ENCODE data around the gene CTTN.

CTTN gene

GRCh38 chr11:70367071-70367470, 31.3 kb upstream of the CTTN start:
- H3K9ac ChIP-seq (ENCODE audit: insufficient read length, low read depth), result no peak overlapping the region
- H3K27me3 ChIP-seq (ENCODE audit: insufficient read depth, insufficient read length), result no peaks in the 10 kb centered on the region
- peaks cover 47% of the 10 kb centered on the region for H3K36me3 ChIP-seq (ENCODE audit: insufficient read depth, insufficient read length, low read length)
- H3K9me3 ChIP-seq (ENCODE audit: insufficient read depth, low read length), result no peaks in the 10 kb centered on the region
- TF ChIP-seq YY1 (IDR thresholded peaks at IDR 0.05; ENCODE audit: insufficient read depth, insufficient read length), result no peak
- no peak for TF ChIP-seq ZNF274 (IDR thresholded peaks at IDR 0.05; ENCODE audit: low read depth, low read length)
- TF ChIP-seq SUZ12 (IDR thresholded peaks at IDR 0.05; ENCODE audit: extremely low read depth, insufficient read depth, insufficient read length), result no peak
- DNase-seq (ENCODE audit: low read depth, low spot score), result no peak
- no peaks in the 10 kb centered on the region for H3K4me1 ChIP-seq (ENCODE audit: insufficient read depth, insufficient read length)
- H3K4me3 ChIP-seq (ENCODE audit: insufficient read length, low read depth), result no peak overlapping the region

DNA sequence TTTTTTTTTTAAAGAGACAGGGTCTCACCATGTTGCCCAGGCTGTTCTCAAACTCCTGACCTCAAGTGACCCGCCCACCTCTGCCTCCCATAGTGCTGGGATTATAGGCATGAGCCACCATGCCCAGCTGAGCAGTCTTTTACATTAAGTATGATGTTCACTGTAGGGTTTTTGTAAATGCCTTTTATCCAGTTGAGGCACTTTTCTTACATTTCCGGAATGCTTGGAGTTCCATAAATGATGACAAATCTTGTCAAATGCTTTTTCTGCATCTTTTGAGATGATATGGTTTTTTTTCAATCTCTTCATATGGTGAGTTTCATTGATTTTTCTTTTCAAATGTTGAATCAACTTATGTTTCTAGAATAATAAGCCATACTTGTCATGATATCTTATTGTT, 29.4 kb upstream of the CTTN start:
- peaks cover 41% of the 10 kb centered on the region for H3K36me3 ChIP-seq (ENCODE audit: insufficient read depth, insufficient read length, low read length)

DNA sequence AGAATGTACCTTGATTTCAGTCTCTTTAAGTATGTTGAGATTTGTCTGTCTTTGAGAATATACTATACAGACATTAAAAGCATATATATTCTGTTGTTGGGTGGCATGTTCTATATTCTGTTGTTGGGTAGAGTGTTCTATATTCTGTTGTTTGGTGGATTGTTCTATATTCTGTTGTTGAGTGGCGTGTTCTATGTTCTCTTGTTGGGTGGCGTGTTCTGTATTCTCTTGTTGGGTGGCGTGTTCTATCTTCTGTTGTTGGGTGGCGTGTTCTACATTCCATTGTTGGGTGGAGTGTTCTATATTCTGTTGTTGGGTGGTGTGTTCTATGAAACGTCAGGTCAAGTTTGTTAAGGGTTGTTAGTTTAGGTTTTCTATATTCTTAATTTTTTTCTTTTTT, 27.1 kb upstream of the CTTN start:
- H3K9ac ChIP-seq (ENCODE audit: insufficient read length, low read depth), result no peak overlapping the region
- no peak overlapping the region for H3K4me3 ChIP-seq (ENCODE audit: insufficient read length, low read depth)
- no peak for TF ChIP-seq SUZ12 (IDR thresholded peaks at IDR 0.05; ENCODE audit: extremely low read depth, insufficient read depth, insufficient read length)
- H3K36me3 ChIP-seq (ENCODE audit: insufficient read depth, insufficient read length, low read length), result peaks cover 38% of the 10 kb centered on the region
- no peak for DNase-seq (ENCODE audit: low read depth, low spot score)
- H3K9me3 ChIP-seq (ENCODE audit: insufficient read depth, low read length), result no peaks in the 10 kb centered on the region
- H3K4me1 ChIP-seq (ENCODE audit: insufficient read depth, insufficient read length), result no peaks in the 10 kb centered on the region
- H3K27me3 ChIP-seq (ENCODE audit: insufficient read depth, insufficient read length), result no peaks in the 10 kb centered on the region

More for the DNA sequence above, 29.4 kb upstream of the CTTN start:
- H3K4me1 ChIP-seq (ENCODE audit: insufficient read depth, insufficient read length), result no peaks in the 10 kb centered on the region
- H3K9me3 ChIP-seq (ENCODE audit: insufficient read depth, low read length), result no peaks in the 10 kb centered on the region
- H3K4me3 ChIP-seq (ENCODE audit: insufficient read length, low read depth), result no peak overlapping the region
- DNase-seq (ENCODE audit: low read depth, low spot score), result no peak
- TF ChIP-seq SUZ12 (IDR thresholded peaks at IDR 0.05; ENCODE audit: extremely low read depth, insufficient read depth, insufficient read length) (no peak), ZNF274 (IDR thresholded peaks at IDR 0.05; ENCODE audit: low read depth, low read length) (no peak), YY1 (IDR thresholded peaks at IDR 0.05; ENCODE audit: insufficient read depth, insufficient read length) (no peak)
- H3K9ac ChIP-seq (ENCODE audit: insufficient read length, low read depth), result no peak overlapping the region
- no peaks in the 10 kb centered on the region for H3K27me3 ChIP-seq (ENCODE audit: insufficient read depth, insufficient read length)

- H3K27me3 ChIP-seq (ENCODE audit: insufficient read depth, insufficient read length), result no peaks in the 10 kb centered on the region
- DNase-seq (ENCODE audit: low read depth, low spot score), result no peak
- H3K9me3 ChIP-seq (ENCODE audit: insufficient read depth, low read length), result no peaks in the 10 kb centered on the region
- no peak overlapping the region for H3K4me3 ChIP-seq (ENCODE audit: insufficient read length, low read depth)
- TF ChIP-seq SUZ12 (IDR thresholded peaks at IDR 0.05; ENCODE audit: extremely low read depth, insufficient read depth, insufficient read length) (no peak), YY1 (IDR thresholded peaks at IDR 0.05; ENCODE audit: insufficient read depth, insufficient read length) (no peak), ZNF274 (IDR thresholded peaks at IDR 0.05; ENCODE audit: low read depth, low read length) (no peak)
- H3K36me3 ChIP-seq (ENCODE audit: insufficient read depth, insufficient read length, low read length), result peaks cover 42% of the 10 kb centered on the region
- no peak overlapping the region for H3K9ac ChIP-seq (ENCODE audit: insufficient read length, low read depth)
- H3K4me1 ChIP-seq (ENCODE audit: insufficient read depth, insufficient read length), result no peaks in the 10 kb centered on the region
Measured at GRCh38 chr11:70372076-70372475, 26.3 kb upstream of the CTTN start.

DNA sequence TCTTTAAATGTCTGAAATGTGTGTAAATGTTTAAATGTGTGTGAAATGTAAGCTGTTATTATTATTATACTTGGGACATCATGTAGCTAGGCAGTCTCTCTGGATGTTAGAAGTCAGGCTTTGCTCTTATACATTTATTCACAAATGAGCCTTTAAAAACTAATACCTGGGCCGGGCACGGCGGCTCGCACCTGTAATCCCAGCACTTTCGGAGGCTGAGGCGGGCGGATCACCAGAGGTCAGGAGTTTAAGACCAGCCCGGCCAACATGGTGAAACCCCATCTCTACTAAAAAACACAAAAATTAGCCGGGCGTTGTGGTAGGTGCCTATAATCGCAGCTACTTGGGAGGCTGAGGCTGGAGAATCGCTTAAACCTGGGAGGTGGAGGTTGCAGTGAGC, 21.7 kb upstream of the CTTN start:
- TF ChIP-seq ZNF274 (IDR thresholded peaks at IDR 0.05; ENCODE audit: low read depth, low read length) (no peak), YY1 (IDR thresholded peaks at IDR 0.05; ENCODE audit: insufficient read depth, insufficient read length) (no peak), SUZ12 (IDR thresholded peaks at IDR 0.05; ENCODE audit: extremely low read depth, insufficient read depth, insufficient read length) (no peak)
- DNase-seq (ENCODE audit: low read depth, low spot score), result no peak
- Histone ChIP-seq H3K9me3 (ENCODE audit: insufficient read depth, low read length) (no peaks in the 10 kb centered on the region), H3K4me1 (ENCODE audit: insufficient read depth, insufficient read length) (no peaks in the 10 kb centered on the region), H3K9ac (ENCODE audit: insufficient read length, low read depth) (no peak overlapping the region), H3K36me3 (ENCODE audit: insufficient read depth, insufficient read length, low read length) (peaks cover 61% of the 10 kb centered on the region), H3K4me3 (ENCODE audit: insufficient read length, low read depth) (no peak overlapping the region), H3K27me3 (ENCODE audit: insufficient read depth, insufficient read length) (no peaks in the 10 kb centered on the region)

GRCh38 chr11:70377645-70378044, 20.7 kb upstream of the CTTN start:
- H3K27me3 ChIP-seq (ENCODE audit: insufficient read depth, insufficient read length), result no peaks in the 10 kb centered on the region
- no peak for DNase-seq (ENCODE audit: low read depth, low spot score)

GRCh38 chr11:70378506-70379134, 19.7 kb upstream of the CTTN start:
- Histone ChIP-seq H3K4me1 (ENCODE audit: insufficient read depth, insufficient read length) (no peaks in the 10 kb centered on the region), H3K9ac (ENCODE audit: insufficient read length, low read depth) (no peak overlapping the region), H3K4me3 (ENCODE audit: insufficient read length, low read depth) (no peak overlapping the region), H3K27me3 (ENCODE audit: insufficient read depth, insufficient read length) (no peaks in the 10 kb centered on the region), H3K36me3 (ENCODE audit: insufficient read depth, insufficient read length, low read length) (peaks cover 59% of the 10 kb centered on the region), H3K9me3 (ENCODE audit: insufficient read depth, low read length) (no peaks in the 10 kb centered on the region)
- no peak for DNase-seq (ENCODE audit: low read depth, low spot score)
- TF ChIP-seq SUZ12 (IDR thresholded peaks at IDR 0.05; ENCODE audit: extremely low read depth, insufficient read depth, insufficient read length), result no peak

More at GRCh38 chr11:70377645-70378044, 20.7 kb upstream of the CTTN start:
- Histone ChIP-seq H3K9ac (ENCODE audit: insufficient read length, low read depth) (no peak overlapping the region), H3K36me3 (ENCODE audit: insufficient read depth, insufficient read length, low read length) (peaks cover 57% of the 10 kb centered on the region), H3K4me3 (ENCODE audit: insufficient read length, low read depth) (no peak overlapping the region), H3K4me1 (ENCODE audit: insufficient read depth, insufficient read length) (no peaks in the 10 kb centered on the region), H3K9me3 (ENCODE audit: insufficient read depth, low read length) (no peaks in the 10 kb centered on the region)
- TF ChIP-seq YY1 (IDR thresholded peaks at IDR 0.05; ENCODE audit: insufficient read depth, insufficient read length) (no peak), SUZ12 (IDR thresholded peaks at IDR 0.05; ENCODE audit: extremely low read depth, insufficient read depth, insufficient read length) (no peak), ZNF274 (IDR thresholded peaks at IDR 0.05; ENCODE audit: low read depth, low read length) (no peak)

Data from NT2/D1 (cell line).